Gastroesophageal sphincter (tissue), 4 donors: Measurements from ENCODE around the gene CCDC136. TPM values are rescaled to one million over a fixed set of nuclear protein-coding genes. Genes with fewer than 3 reads are reported as not detected.

Source experiments
- ATAC-seq: fragments of 150-250 bp; one replicate; pipeline ENCODE4 v1.9.1; 2016; ENCODE audit warnings: mild to moderate bottlenecking, moderate library complexity
- H3K27ac ChIP-seq, 4 donors: fragments of 200-600 bp; sonication (generic) in 3 of 4; 1 replicate in 3 of 4; 2 replicates in 1 of 4; pipeline ENCODE4 v1.5.1; 2016 to 2019
- H3K27me3 ChIP-seq: fragments of 200-600 bp; sonication (generic); one replicate; pipeline ENCODE4 v1.5.1; 2019
- H3K36me3 ChIP-seq, 2 donors: fragments of 200-600 bp; sonication (generic); one replicate each; pipeline ENCODE4 v1.5.1; 2019; ENCODE audit warnings: control low read depth in 1 of 2
- H3K4me1 ChIP-seq, 3 donors: fragments of 200-600 bp; sonication (generic); 1 replicate in 2 of 3; 2 replicates in 1 of 3; pipeline ENCODE4 v1.5.1; 2016 to 2019; ENCODE audit warnings: control low read depth in 2 of 3
- H3K4me3 ChIP-seq, 2 donors: fragments of 200-600 bp; sonication (generic); one replicate each; pipeline ENCODE4 v1.5.1; 2019; ENCODE audit warnings: mild to moderate bottlenecking in 1 of 2, moderate library complexity in 1 of 2
- H3K9me3 ChIP-seq, 3 donors: fragments of 200-600 bp; sonication (generic); one replicate each; pipeline ENCODE4 v1.5.1; 2017 to 2019; ENCODE audit warnings: control low read depth in 2 of 3
- EP300 ChIP-seq: sonication (generic); formaldehyde crosslinking; IDR thresholded peaks from one replicate; pipeline ENCODE4 v1.6.1; 2017; ENCODE audit warnings: antibody characterized with exemption, mild to moderate bottlenecking
- POLR2A ChIP-seq, 2 donors: fragments of 450-650 bp; IDR thresholded peaks; one replicate each; pipeline ENCODE4 v1.6.1; 2017; ENCODE audit warnings: antibody characterized with exemption in 2 of 2, mild to moderate bottlenecking in 2 of 2, moderate library complexity in 1 of 2
- POLR2AphosphoS5 ChIP-seq: sonication (generic); formaldehyde crosslinking; IDR thresholded peaks from one replicate; pipeline ENCODE4 v1.6.1; 2017; ENCODE audit warnings: antibody characterized with exemption
- WGBS, 2 donors: methylation state at CpG; one replicate each; pipeline ENCODE4 v1.1.5; 2018; ENCODE audit warnings: low coverage in 1 of 2; 5-methylcytosine and 5-hydroxymethylcytosine counted together
- total RNA-seq, 4 donors: library from RNA; depleted of rRNA; stranded (reverse); fragments of >200 nt; gene quantifications; one replicate each; pipeline ENCODE4 v1.1.0, GENCODE V29; 2016
- TF ChIP-seq, protein P1 (sequence below), 4 experiments: fragments of 200-600 bp in 2 of 4; fragments of 450-650 bp in 2 of 4; sonication (generic) in 1 of 4; IDR thresholded peaks; one replicate each; pipeline ENCODE4 v1.5.1; 2017 to 2019; ENCODE audit warnings: antibody characterized with exemption in 4 of 4, mild to moderate bottlenecking in 2 of 4, moderate library complexity in 2 of 4

CCDC136 gene
- total RNA-seq, 4 donors from 2014 or later = 14.5 to 46.9 (median 21.5) TPM

DNA sequence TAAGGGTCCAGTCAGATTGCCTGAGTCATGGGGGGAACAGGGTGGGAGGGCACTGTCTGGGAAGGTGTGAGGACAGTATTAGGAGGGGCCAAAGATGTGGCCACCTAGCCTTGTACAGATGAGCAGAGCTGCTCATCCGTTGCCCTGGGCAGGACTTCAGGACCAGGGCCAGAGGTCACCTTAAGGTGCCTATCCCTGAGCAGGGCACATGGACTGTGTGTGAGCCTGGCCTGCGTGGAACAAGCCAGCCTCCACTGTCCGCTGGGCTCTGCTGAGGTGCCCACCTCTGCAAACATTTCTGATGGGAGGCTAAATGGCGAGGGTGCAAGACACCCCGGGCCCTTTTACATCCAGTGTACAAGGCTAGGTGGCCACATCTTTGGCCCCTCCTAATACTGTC, 12.8 kb upstream of the CCDC136 start:
- Histone ChIP-seq H3K27me3 (no peaks in the 10 kb centered on the region), H3K9me3 (peaks cover 0 to 18% (median 0%) of the 10 kb centered on the region in 3 donors), H3K36me3 (no peaks in the 10 kb centered on the region), H3K27ac (peak overlapping the region in 1 of 4 donors; percentile 91), H3K4me1 (peaks cover 2 to 33% (median 20%) of the 10 kb centered on the region in 3 donors), H3K4me3 (no peak overlapping the region)
- WGBS, 2 donors = 80% methylated on average over 1 of the region's 5 CpGs; no CpG with 5 or more reads in 1 of the 2 donors
- no peak for ATAC-seq
- TF ChIP-seq, protein P1, sequence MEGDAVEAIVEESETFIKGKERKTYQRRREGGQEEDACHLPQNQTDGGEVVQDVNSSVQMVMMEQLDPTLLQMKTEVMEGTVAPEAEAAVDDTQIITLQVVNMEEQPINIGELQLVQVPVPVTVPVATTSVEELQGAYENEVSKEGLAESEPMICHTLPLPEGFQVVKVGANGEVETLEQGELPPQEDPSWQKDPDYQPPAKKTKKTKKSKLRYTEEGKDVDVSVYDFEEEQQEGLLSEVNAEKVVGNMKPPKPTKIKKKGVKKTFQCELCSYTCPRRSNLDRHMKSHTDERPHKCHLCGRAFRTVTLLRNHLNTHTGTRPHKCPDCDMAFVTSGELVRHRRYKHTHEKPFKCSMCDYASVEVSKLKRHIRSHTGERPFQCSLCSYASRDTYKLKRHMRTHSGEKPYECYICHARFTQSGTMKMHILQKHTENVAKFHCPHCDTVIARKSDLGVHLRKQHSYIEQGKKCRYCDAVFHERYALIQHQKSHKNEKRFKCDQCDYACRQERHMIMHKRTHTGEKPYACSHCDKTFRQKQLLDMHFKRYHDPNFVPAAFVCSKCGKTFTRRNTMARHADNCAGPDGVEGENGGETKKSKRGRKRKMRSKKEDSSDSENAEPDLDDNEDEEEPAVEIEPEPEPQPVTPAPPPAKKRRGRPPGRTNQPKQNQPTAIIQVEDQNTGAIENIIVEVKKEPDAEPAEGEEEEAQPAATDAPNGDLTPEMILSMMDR (IDR thresholded peaks at IDR 0.05) = no peak
- TF ChIP-seq POLR2A (IDR thresholded peaks at IDR 0.05) (no peak), EP300 (no peak), POLR2AphosphoS5 (no peak)

DNA sequence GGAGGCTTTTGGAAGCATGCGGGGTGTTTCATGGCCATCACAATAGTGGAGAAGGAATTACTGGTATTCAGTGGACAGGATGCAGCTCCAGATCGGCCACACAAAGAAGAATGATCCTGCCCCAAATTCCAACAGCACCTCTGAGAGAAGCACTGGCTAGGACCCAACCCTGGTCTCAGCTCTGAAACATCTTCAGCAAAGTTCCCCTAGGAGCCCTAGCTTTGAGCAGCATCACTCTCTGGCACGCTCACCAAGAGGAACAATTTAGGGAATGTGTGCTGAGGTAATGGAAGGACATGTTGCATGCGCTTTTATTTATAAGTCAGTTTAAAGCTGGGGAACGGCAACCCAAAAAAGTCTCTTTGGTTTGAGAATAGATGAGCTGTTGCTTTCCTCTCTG, 10.6 kb upstream of the CCDC136 start:
- Histone ChIP-seq H3K4me3 (no peak overlapping the region), H3K9me3 (peaks cover 0 to 18% (median 0%) of the 10 kb centered on the region in 3 donors), H3K27me3 (no peaks in the 10 kb centered on the region), H3K4me1 (peaks cover 2 to 34% (median 20%) of the 10 kb centered on the region in 3 donors), H3K36me3 (no peaks in the 10 kb centered on the region), H3K27ac (peak overlapping the region; percentile 86 to 93 (median 92))
- 40 to 58% methylated on average over 1 to 4 of the region's 5 CpGs for WGBS, 2 donors
- TF ChIP-seq, protein P1 (IDR thresholded peaks at IDR 0.05) = peak in 2 of 4 experiments; percentile 7 to 11
- TF ChIP-seq POLR2AphosphoS5 (peak; percentile 67), POLR2A (IDR thresholded peaks at IDR 0.05) (no peak)
- peak; percentile 89 for ATAC-seq

DNA sequence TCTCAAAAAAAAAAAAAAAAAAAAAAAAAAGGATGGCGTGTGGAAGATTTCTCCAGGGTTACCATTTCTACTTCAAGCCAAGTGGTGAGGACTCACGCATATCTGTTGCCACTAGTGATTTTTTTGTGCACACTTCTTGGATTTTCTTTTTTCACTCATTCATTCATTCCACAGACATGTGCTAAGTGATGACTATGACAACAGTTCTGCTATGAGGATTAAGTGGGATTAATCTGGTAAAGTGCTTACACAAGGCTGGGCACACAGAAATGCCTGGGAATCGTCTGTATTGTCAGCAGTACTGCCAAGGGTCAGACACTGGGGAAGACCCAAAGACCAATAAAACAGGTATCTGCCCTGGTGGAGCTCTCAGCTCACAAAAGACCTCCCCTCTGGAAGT, 9.9 kb upstream of the CCDC136 start:
- Histone ChIP-seq H3K36me3 (no peaks in the 10 kb centered on the region), H3K4me3 (no peak overlapping the region), H3K27me3 (no peaks in the 10 kb centered on the region), H3K4me1 (peaks cover 2 to 34% (median 20%) of the 10 kb centered on the region in 3 donors), H3K9me3 (peaks cover 0 to 18% (median 0%) of the 10 kb centered on the region in 3 donors), H3K27ac (peak overlapping the region; percentile 86 to 93 (median 92))
- 25 to 35% methylated on average over 3 of the region's 3 CpGs for WGBS, 2 donors
- ATAC-seq = peak; percentile 31
- no peak for TF ChIP-seq EP300
- peak; percentile 80 for TF ChIP-seq POLR2AphosphoS5

DNA sequence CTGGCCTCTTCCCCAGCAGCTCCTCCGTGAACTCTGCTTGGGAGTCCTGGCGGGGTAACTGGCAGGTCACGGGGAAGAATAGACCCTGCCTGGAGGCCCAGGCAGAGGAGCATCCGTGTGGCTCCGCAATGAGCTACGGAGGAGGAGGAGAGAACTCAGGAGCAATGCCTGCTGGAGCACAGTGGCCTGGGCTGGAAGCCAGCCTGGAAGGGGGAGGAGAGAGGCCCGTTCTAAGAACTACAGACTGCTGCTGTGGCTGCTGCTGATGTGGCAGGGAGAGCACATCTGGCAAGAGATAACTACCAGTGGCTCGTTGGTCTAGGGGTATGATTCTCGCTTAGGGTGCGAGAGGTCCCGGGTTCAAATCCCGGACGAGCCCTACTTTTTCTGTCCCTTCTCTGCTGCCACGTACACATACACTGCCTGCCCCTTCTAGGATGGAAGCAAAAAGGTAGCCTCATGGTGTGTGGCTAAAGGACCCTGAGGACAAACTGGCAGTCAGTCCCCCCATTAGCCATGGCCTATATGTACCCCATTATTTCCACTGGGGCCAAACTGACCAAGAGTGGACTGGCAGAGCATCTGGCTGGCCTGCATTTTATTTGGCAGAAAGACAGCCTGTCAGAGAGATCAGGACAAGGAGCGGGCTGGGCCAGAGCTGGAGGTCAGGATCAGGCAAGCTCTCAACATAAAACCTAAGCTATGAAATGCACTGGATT, 8.5 kb upstream of the CCDC136 start:
- Histone ChIP-seq H3K4me1 (peaks cover 2 to 34% (median 20%) of the 10 kb centered on the region in 3 donors), H3K27ac (peak overlapping the region; percentile 86 to 93 (median 92)), H3K27me3 (no peaks in the 10 kb centered on the region), H3K4me3 (no peak overlapping the region), H3K36me3 (no peaks in the 10 kb centered on the region), H3K9me3 (peaks cover 0 to 5% (median 0%) of the 10 kb centered on the region in 3 donors)
- TF ChIP-seq POLR2AphosphoS5 = peak; percentile 61
- TF ChIP-seq, protein P1 (IDR thresholded peaks at IDR 0.05) = no peak
- peak; percentile 80 for ATAC-seq
- WGBS, 2 donors = 6 to 14% methylated on average over 5 to 7 of the region's 15 CpGs

DNA sequence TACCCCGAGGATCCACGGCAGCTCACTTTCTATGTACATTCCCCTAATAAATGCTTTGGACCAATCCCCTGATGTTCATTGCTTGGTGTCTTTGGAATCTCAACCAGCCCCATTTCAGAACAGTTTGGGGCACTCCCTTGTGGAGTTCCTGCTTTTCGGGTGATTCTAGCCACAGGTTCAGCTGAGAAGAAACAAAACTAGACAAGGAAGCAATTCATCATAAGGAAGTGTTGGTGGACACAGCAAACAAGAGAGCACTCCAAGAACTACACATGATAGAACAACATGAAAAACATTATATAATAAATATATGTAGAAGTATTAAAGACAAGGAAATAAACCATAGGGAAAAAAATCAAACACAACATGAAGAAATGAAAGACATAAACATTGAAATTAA, 6.0 kb upstream of the CCDC136 start:
- TF ChIP-seq, protein P1 (IDR thresholded peaks at IDR 0.05) = no peak
- TF ChIP-seq POLR2A (IDR thresholded peaks at IDR 0.05) = no peak
- TF ChIP-seq POLR2AphosphoS5 = no peak
- TF ChIP-seq EP300 = no peak
- H3K27me3 ChIP-seq = no peaks in the 10 kb centered on the region
- peak overlapping the region in 1 of 4 donors; percentile 2 for H3K27ac ChIP-seq
- H3K36me3 ChIP-seq = no peaks in the 10 kb centered on the region
- H3K9me3 ChIP-seq = no peaks in the 10 kb centered on the region
- H3K4me3 ChIP-seq = no peak overlapping the region
- peaks cover 2 to 41% (median 23%) of the 10 kb centered on the region in 3 donors for H3K4me1 ChIP-seq
- ATAC-seq = no peak
- 69 to 80% methylated on average over 1 to 3 of the region's 3 CpGs for WGBS, 2 donors
